ENCODE measurements around the gene ACVR1. TPM values are rescaled to one million over a fixed set of nuclear protein-coding genes. Genes with fewer than 3 reads are reported as not detected.
A peak's percentile ranks its signal among the peaks of the same experiment; 100 is the strongest.
"Not testable (repeated sequence)": the region's sequence is repeated elsewhere in the genome, so short reads cannot be mapped to it uniquely, and the experiment has no call there.

Gene ACVR1
- total RNA-seq, 1 experiment from 2014 or later: 26.4 TPM

DNA sequence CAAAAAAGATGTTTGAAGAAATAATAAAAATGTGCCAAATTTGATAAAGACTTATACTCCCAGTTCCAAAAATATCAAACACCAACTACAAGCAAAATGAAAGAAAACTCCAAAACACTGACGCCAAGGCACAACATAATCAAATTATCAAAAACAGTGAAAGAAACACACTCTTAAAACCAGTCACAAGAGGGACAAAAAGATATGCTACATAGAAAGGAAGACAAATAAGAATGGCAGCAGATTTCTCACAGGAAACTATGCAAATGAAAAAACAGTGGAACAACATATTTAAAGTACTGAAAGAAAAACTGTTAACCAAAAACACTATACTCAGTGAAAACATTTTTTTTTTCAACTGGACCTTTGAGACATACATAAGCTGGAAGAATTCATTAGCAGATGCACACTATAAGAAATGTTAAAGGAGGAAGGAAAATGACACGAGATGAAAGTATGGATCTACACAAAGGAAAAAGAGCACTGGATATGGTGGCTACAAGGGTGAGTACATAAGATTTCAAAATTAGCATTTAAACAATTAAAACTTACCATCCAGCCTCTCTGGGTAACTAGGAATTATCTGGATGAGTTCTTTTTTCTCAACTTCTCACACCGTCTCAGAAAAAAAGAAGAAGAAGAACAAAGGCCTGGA, 153.4 kb downstream of the ACVR1 start:
- TF ChIP-seq, protein P1, sequence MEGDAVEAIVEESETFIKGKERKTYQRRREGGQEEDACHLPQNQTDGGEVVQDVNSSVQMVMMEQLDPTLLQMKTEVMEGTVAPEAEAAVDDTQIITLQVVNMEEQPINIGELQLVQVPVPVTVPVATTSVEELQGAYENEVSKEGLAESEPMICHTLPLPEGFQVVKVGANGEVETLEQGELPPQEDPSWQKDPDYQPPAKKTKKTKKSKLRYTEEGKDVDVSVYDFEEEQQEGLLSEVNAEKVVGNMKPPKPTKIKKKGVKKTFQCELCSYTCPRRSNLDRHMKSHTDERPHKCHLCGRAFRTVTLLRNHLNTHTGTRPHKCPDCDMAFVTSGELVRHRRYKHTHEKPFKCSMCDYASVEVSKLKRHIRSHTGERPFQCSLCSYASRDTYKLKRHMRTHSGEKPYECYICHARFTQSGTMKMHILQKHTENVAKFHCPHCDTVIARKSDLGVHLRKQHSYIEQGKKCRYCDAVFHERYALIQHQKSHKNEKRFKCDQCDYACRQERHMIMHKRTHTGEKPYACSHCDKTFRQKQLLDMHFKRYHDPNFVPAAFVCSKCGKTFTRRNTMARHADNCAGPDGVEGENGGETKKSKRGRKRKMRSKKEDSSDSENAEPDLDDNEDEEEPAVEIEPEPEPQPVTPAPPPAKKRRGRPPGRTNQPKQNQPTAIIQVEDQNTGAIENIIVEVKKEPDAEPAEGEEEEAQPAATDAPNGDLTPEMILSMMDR (IDR thresholded peaks at IDR 0.05; ENCODE audit: unreplicated experiment): no peak
- POLR2A ChIA-PET: no interaction called here
- peaks cover 36% of the 10 kb centered on the region for H3K36me3 Mint-ChIP-seq (ENCODE audit: insufficient read depth, unreplicated experiment)
- intact Hi-C loops (cut with micrococcal nuclease): no loop called here
- DNase-seq (ENCODE audit: unreplicated experiment): peak; percentile 4
- CTCF ChIA-PET: interaction anchor here (1.3 kb wide), 1 partner anchor 301 kb away, joined by 4 read pairs; no protein-coding TSS in a partner anchor
- no peaks in the 10 kb centered on the region for H3K27me3 Mint-ChIP-seq (ENCODE audit: insufficient read depth, unreplicated experiment)
- no peaks in the 10 kb centered on the region for H3K4me1 Mint-ChIP-seq (ENCODE audit: insufficient read depth, unreplicated experiment)
- no peak overlapping the region for H3K27ac Mint-ChIP-seq (ENCODE audit: low read depth, unreplicated experiment)
- no peak overlapping the region for H3K4me3 Mint-ChIP-seq (ENCODE audit: unreplicated experiment)
- no TSS peak for BruUV-seq (replicated peaks)
- H3K9me3 Mint-ChIP-seq (ENCODE audit: unreplicated experiment): peaks cover 17% of the 10 kb centered on the region

DNA sequence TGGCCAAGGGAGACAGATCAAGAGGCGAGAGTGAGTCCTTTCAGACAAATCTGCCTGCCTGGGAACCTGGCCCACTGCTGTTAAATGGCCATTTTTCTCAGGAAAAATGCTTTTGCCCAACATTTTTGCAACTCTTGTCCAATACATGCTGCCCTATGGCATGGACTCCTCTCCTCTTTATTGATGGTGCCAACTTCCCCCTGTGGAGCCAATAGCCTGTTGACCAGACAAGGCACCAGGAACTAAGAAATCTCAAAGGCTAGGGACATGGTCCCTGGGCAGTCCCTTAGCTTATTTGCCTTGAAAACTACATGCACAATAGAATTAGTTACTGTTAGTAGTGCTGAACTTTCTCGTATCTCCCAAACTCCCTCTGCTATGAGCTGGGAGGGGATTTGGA, 155.6 kb downstream of the ACVR1 start:
- TF ChIP-seq, protein P1 (IDR thresholded peaks at IDR 0.05; ENCODE audit: unreplicated experiment): no peak
- H3K4me3 Mint-ChIP-seq (ENCODE audit: unreplicated experiment): no peak overlapping the region
- no TSS peak for BruUV-seq (replicated peaks)
- DNase-seq (ENCODE audit: unreplicated experiment): no peak
- no peaks in the 10 kb centered on the region for H3K27me3 Mint-ChIP-seq (ENCODE audit: insufficient read depth, unreplicated experiment)
- H3K4me1 Mint-ChIP-seq (ENCODE audit: insufficient read depth, unreplicated experiment): no peaks in the 10 kb centered on the region
- intact Hi-C loops (cut with micrococcal nuclease): no loop called here
- peaks cover 30% of the 10 kb centered on the region for H3K36me3 Mint-ChIP-seq (ENCODE audit: insufficient read depth, unreplicated experiment)
- CTCF ChIA-PET: interaction anchor here (0.7 kb wide), 1 partner anchor 1448 kb away, joined by 3 read pairs; no protein-coding TSS in a partner anchor
- H3K9me3 Mint-ChIP-seq (ENCODE audit: unreplicated experiment): peaks cover 17% of the 10 kb centered on the region
- POLR2A ChIA-PET: no interaction called here
- H3K27ac Mint-ChIP-seq (ENCODE audit: low read depth, unreplicated experiment): no peak overlapping the region

DNA sequence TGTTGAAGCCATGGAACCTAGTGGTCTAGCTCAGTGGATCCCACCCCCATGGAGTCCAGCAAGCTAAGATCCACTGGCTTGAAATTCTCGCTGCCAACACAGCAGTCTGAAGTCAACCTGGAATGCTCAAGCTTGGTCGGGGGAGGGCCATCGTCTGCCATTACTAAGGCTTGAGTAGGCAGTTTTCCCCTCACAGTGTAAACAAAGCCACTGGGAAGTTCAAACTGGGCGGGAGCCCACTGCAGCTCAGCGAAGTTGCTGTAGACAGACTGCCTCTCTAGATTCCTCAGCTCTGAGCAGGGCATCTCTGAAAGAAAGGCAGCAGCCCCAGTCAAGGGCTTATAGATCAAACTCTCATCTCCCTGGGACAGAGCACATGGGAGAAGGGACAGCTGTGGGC, 171.5 kb downstream of the ACVR1 start:
- DNase-seq (ENCODE audit: unreplicated experiment); BruUV-seq (replicated peaks); intact Hi-C loops (cut with micrococcal nuclease); H3K4me1 Mint-ChIP-seq (ENCODE audit: insufficient read depth, unreplicated experiment); H3K27me3 Mint-ChIP-seq (ENCODE audit: insufficient read depth, unreplicated experiment); H3K27ac Mint-ChIP-seq (ENCODE audit: low read depth, unreplicated experiment); H3K4me3 Mint-ChIP-seq (ENCODE audit: unreplicated experiment); H3K36me3 Mint-ChIP-seq (ENCODE audit: insufficient read depth, unreplicated experiment); POLR2A ChIA-PET: not testable (repeated sequence)
- CTCF ChIA-PET: interaction anchor here (0.6 to 0.7 kb wide), 3 partner anchors 15 to 1216 kb away, joined by 3 to 4 read pairs (median 4); no protein-coding TSS in a partner anchor
- H3K9me3 Mint-ChIP-seq (ENCODE audit: unreplicated experiment): peaks cover 16% of the 10 kb centered on the region

DNA sequence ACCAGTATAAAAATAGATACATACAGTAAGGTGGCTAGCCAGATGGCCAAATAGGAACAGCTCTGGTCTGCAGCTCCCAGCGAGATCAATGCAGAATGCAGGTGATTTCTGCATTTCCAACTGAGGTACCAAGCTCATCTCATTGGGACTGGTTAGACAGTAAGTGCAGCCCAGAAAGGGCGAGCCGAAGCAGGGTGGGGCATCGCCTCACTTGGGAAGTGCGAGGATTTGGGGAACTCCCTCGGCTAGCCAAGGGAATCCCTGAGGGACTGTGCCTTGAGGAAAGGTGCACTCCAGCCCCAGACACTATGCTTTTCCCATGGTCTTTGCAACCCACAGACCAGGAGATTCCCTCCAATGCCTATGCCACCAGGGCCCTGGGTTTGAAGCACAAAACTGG, 172.0 kb downstream of the ACVR1 start:
- H3K4me3 Mint-ChIP-seq (ENCODE audit: unreplicated experiment); H3K36me3 Mint-ChIP-seq (ENCODE audit: insufficient read depth, unreplicated experiment); H3K27me3 Mint-ChIP-seq (ENCODE audit: insufficient read depth, unreplicated experiment); DNase-seq (ENCODE audit: unreplicated experiment); POLR2A ChIA-PET; H3K4me1 Mint-ChIP-seq (ENCODE audit: insufficient read depth, unreplicated experiment); intact Hi-C loops (cut with micrococcal nuclease); H3K27ac Mint-ChIP-seq (ENCODE audit: low read depth, unreplicated experiment); BruUV-seq (replicated peaks): not testable (repeated sequence)
- H3K9me3 Mint-ChIP-seq (ENCODE audit: unreplicated experiment): peaks cover 16% of the 10 kb centered on the region
- CTCF ChIA-PET: interaction anchor here (0.6 to 0.7 kb wide), 2 partner anchors 490 to 1215 kb away, joined by 3 read pairs; no protein-coding TSS in a partner anchor

DNA sequence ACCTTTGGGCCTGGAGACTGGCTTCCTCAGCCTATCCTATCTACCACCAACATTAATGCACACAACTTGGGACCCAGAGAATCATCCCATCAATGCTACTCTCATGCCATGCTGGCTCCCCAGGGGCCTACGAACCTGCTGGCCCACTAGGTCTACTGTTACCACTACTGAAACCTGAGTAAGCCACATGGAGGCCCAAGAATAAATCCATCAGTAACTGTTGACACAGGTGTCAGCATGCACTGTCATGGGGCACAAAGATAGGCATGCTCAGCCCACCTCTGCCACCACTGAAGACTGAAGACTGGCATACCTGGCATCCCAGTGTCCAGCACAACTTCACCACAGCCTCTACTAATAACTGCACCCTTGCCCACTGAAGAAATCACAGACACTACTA, 176.3 kb downstream of the ACVR1 start:
- peaks cover 4% of the 10 kb centered on the region for H3K4me1 Mint-ChIP-seq (ENCODE audit: insufficient read depth, unreplicated experiment)
- H3K27ac Mint-ChIP-seq (ENCODE audit: low read depth, unreplicated experiment): no peak overlapping the region
- BruUV-seq (replicated peaks): no TSS peak
- ChIA-PET POLR2A (no interaction called here), CTCF (no interaction called here)
- no peak for DNase-seq (ENCODE audit: unreplicated experiment)
- intact Hi-C loops (cut with micrococcal nuclease): loop anchor here (5.0 kb wide), 1 partner anchor 37 kb away; no protein-coding TSS in a partner anchor
- H3K36me3 Mint-ChIP-seq (ENCODE audit: insufficient read depth, unreplicated experiment): no peaks in the 10 kb centered on the region
- TF ChIP-seq, protein P1 (IDR thresholded peaks at IDR 0.05; ENCODE audit: unreplicated experiment): no peak
- H3K27me3 Mint-ChIP-seq (ENCODE audit: insufficient read depth, unreplicated experiment): no peaks in the 10 kb centered on the region
- H3K9me3 Mint-ChIP-seq (ENCODE audit: unreplicated experiment): no peaks in the 10 kb centered on the region
- H3K4me3 Mint-ChIP-seq (ENCODE audit: unreplicated experiment): no peak overlapping the region

All from MCF 10A (cell line).